Kidney epithelial cell (primary cell): ENCODE results near the gene PTPRD. TPM values are rescaled to one million over a fixed set of nuclear protein-coding genes. Genes with fewer than 3 reads are reported as not detected.

Source experiments
- DNase-seq: peaks from one replicate; pipeline ENCODE4 v3.0.0-alpha.2; 2010; ENCODE audit warnings: low read depth
- H3K27me3 ChIP-seq: 2 replicates; pipeline ENCODE4 v1.6.0; 2011; ENCODE audit warnings: low read length; ENCODE audit not compliant: control insufficient read depth, insufficient read depth
- H3K36me3 ChIP-seq: 2 replicates; pipeline ENCODE4 v1.5.1; 2011; ENCODE audit warnings: low read length; ENCODE audit not compliant: control insufficient read depth, insufficient read depth
- H3K4me3 ChIP-seq: 2 replicates; pipeline ENCODE4 v1.5.1; 2011; ENCODE audit warnings: low read depth, mild to moderate bottlenecking, control low read depth, low read length
- total RNA-seq: library from RNA; depleted of rRNA; stranded (reverse); fragments of >200 nt; gene quantifications from 2 replicates; pipeline ENCODE4 v1.2.3, GENCODE V29; 2015
- TF ChIP-seq, protein P1 (sequence below): IDR thresholded peaks from 2 replicates; pipeline ENCODE4 v1.5.1; 2011; ENCODE audit warnings: mild to moderate bottlenecking, moderate library complexity, low read length, control low read depth, inconsistent platforms; ENCODE audit not compliant: insufficient read depth, poor library complexity, severe bottlenecking

Gene PTPRD
- total RNA-seq, 1 donor from 2014 or later: 18.8 TPM

DNA sequence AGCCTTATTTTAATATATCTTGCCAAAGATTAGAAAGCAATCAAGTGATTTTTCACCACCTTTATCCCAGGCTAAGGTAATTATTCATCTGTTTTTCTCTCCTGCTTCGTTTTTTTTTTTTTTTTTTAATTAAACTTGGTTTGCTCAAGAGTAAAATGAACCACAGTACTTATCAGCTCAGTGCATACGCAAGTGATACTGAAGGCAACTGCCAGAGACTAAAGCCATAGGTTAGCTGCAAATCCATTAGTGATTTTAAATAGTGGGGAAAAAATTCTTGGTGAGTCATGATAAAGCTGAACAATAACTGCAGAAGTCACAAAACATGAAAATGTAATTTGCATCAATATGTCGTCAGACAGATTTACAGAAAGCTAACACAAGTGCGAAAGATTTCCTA lies 829.1 kb downstream of the PTPRD start:
- no peak overlapping the region for H3K4me3 ChIP-seq
- no peak for DNase-seq
- no peaks in the 10 kb centered on the region for H3K36me3 ChIP-seq
- TF ChIP-seq, protein P1, sequence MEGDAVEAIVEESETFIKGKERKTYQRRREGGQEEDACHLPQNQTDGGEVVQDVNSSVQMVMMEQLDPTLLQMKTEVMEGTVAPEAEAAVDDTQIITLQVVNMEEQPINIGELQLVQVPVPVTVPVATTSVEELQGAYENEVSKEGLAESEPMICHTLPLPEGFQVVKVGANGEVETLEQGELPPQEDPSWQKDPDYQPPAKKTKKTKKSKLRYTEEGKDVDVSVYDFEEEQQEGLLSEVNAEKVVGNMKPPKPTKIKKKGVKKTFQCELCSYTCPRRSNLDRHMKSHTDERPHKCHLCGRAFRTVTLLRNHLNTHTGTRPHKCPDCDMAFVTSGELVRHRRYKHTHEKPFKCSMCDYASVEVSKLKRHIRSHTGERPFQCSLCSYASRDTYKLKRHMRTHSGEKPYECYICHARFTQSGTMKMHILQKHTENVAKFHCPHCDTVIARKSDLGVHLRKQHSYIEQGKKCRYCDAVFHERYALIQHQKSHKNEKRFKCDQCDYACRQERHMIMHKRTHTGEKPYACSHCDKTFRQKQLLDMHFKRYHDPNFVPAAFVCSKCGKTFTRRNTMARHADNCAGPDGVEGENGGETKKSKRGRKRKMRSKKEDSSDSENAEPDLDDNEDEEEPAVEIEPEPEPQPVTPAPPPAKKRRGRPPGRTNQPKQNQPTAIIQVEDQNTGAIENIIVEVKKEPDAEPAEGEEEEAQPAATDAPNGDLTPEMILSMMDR: no peak
- no peaks in the 10 kb centered on the region for H3K27me3 ChIP-seq

DNA sequence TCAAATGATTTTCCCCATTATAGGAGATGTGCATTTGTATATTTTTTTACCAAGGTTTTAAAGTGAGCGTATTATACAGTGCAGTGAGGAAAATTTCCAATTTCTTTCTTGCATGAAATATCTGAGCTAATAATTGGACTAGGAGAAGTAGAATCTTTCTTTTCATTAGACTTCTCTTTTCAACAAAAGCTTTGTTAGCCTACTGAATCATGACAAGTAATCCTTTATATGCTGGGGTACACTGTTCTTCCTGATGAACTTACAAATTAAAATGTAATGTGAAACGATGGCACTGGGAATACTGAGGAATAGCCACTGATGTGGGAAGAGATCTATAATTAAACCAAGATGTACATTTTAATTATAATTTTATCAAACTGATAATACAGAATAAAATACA lies 829.6 kb downstream of the PTPRD start:
- no peak for DNase-seq
- Histone ChIP-seq H3K27me3 (no peaks in the 10 kb centered on the region), H3K36me3 (no peaks in the 10 kb centered on the region), H3K4me3 (no peak overlapping the region)
- TF ChIP-seq, protein P1: no peak

DNA sequence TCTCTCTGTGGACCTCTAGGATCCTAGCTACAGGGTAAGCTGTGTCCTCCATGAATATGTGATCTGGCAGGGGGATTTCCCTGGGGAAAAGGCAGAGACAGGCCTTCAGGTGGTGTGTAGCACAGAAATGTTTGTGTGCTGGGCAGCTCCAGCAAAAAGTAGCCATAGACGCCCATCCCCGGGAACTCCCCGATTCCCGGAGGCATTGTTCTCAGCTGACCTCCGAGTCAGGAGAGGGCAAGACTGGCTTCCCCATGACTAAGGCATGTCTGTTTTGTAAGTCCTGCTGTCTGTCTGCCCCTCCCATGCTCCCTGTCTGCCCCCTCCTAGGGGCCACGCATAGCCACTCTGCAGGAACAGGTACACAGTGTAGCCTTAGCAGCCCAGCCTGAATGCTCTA lies 834.5 kb downstream of the PTPRD start:
- no peak overlapping the region for H3K4me3 ChIP-seq
- no peaks in the 10 kb centered on the region for H3K27me3 ChIP-seq
- H3K36me3 ChIP-seq: no peaks in the 10 kb centered on the region
- no peak for DNase-seq
- TF ChIP-seq, protein P1: no peak

DNA sequence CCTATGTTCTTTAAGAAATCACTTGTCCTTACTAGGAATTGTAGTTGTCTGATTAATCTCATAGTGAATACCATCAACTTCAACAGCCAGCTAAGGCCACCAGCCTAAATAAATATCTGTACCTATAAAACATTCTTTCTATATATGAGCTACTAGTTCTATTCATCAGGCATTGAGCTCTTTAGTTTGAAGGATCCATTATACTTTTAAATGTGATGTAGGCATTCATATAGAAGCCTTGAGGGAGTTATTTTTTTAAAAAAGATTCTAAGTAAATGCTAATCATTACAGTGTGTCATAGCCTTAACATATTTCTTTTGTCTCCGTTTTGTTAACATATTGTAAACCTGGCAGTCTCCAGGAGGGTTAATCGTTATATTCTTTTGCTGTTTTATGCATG lies 838.3 kb downstream of the PTPRD start:
- H3K4me3 ChIP-seq: no peak overlapping the region
- no peak for DNase-seq
- no peaks in the 10 kb centered on the region for H3K36me3 ChIP-seq
- TF ChIP-seq, protein P1: no peak
- no peaks in the 10 kb centered on the region for H3K27me3 ChIP-seq

DNA sequence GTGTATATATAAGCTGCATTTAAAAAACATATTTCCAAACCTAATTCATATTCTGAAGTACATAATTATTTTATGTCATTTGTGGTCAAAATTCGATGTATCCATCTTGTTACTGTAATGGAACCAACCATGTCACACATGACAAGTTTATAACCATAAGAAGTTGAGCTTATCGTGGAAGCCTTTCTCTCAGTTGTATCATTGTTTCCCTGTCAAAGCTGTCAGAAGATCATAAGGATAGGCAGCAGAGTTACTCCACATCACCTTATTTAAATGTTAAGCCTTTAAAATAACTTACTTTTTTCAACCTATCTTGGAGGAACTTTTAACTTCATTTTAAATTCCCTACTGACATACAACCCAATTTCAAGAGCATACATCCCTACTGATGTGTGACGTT lies 841.5 kb downstream of the PTPRD start:
- H3K36me3 ChIP-seq: no peaks in the 10 kb centered on the region
- H3K4me3 ChIP-seq: no peak overlapping the region
- TF ChIP-seq, protein P1: no peak
- no peaks in the 10 kb centered on the region for H3K27me3 ChIP-seq
- no peak for DNase-seq

DNA sequence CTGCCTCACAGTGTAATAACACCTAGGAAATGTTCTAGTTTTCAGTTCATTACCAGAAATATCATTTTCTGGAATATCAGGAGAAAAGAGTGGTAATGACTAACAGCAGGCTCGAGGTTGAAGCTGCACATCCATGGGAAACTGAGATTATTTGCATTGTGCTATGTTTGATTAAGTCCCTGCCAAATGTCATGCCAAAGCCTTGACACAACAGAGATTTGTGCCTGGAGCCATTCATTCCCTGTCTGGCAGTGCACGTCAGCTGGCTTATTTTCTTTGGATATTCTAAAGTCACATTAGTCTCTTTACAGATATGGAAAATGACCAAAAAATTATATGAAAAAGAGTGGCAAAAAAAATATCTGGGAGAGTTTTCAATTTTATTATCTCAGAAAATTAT lies 848.0 kb downstream of the PTPRD start:
- H3K27me3 ChIP-seq: no peaks in the 10 kb centered on the region
- H3K36me3 ChIP-seq: no peaks in the 10 kb centered on the region
- TF ChIP-seq, protein P1: no peak
- no peak overlapping the region for H3K4me3 ChIP-seq
- DNase-seq: no peak
